HepG2 (cell line): ENCODE measurements around the gene HPCAL1. TPM values are rescaled to one million over a fixed set of nuclear protein-coding genes. Genes with fewer than 3 reads are reported as not detected.

ENCODE experiments used
- ARID4A ChIP-seq: sonication (generic); formaldehyde crosslinking; IDR thresholded peaks from 2 replicates; pipeline ENCODE4 v1.5.0; 2020; ENCODE audit warnings: mild to moderate bottlenecking, missing genetic modification reagents, borderline replicate concordance
- ARID5B ChIP-seq: IDR thresholded peaks from 2 replicates; pipeline ENCODE4 v1.4.0; 2020; ENCODE audit warnings: mild to moderate bottlenecking, missing genetic modification reagents
- ELF3 ChIP-seq: IDR thresholded peaks from 2 replicates; pipeline ENCODE4 v1.6.1; 2016; ENCODE audit warnings: missing genetic modification reagents, missing compliant biosample characterization
- EZH2 ChIP-seq: conservative IDR thresholded peaks from 2 replicates; pipeline ENCODE4 v1.6.1; 2012; ENCODE audit warnings: mild to moderate bottlenecking, low read depth, low read length, moderate library complexity
- GLMP ChIP-seq: sonication (generic); formaldehyde crosslinking; IDR thresholded peaks from 2 replicates; pipeline ENCODE4 v1.9.0; 2021; ENCODE audit warnings: missing genetic modification reagents, mild to moderate bottlenecking, borderline replicate concordance
- HMG20B ChIP-seq: conservative IDR thresholded peaks from 2 replicates; pipeline ENCODE4 v1.6.1; 2016; ENCODE audit warnings: missing genetic modification reagents, missing compliant biosample characterization
- ISL2 ChIP-seq: sonication (generic); formaldehyde crosslinking; IDR thresholded peaks from 2 replicates; pipeline ENCODE4 v1.5.0; 2020; ENCODE audit warnings: missing genetic modification reagents
- NFKB2 ChIP-seq: sonication (generic); formaldehyde crosslinking; IDR thresholded peaks from 2 replicates; pipeline ENCODE4 v1.4.0; 2020; ENCODE audit warnings: missing genetic modification reagents, borderline replicate concordance
- NR2F6 ChIP-seq, 2 experiments: IDR thresholded peaks; 2 replicates each; pipeline ENCODE4 v1.6.1; 2016; ENCODE audit warnings: antibody characterized with exemption in 1 of 2, mild to moderate bottlenecking in 1 of 2
- RFXAP ChIP-seq: sonication (generic); formaldehyde crosslinking; IDR thresholded peaks from 2 replicates; pipeline ENCODE4 v1.4.0; 2020; ENCODE audit warnings: missing genetic modification reagents, borderline replicate concordance
- THYN1 ChIP-seq: sonication (generic); formaldehyde crosslinking; IDR thresholded peaks from 2 replicates; pipeline ENCODE4 v1.8.1; 2023; ENCODE audit warnings: low read depth, mild to moderate bottlenecking, moderate library complexity, missing genetic modification reagents, borderline replicate concordance
- ZBTB10 ChIP-seq: sonication (generic); formaldehyde crosslinking; IDR thresholded peaks from 2 replicates; pipeline ENCODE4 v1.4.0; 2020; ENCODE audit warnings: missing genetic modification reagents, borderline replicate concordance
- ZFP90 ChIP-seq: sonication (generic); formaldehyde crosslinking; IDR thresholded peaks from 2 replicates; pipeline ENCODE4 v1.8.0; 2022; ENCODE audit warnings: missing genetic modification reagents, mild to moderate bottlenecking, inconsistent platforms, borderline replicate concordance
- polyA plus RNA-seq, 8 experiments: library from polyadenylated mRNA; depleted of rRNA in 3 of 8; stranded (reverse) in 7 of 8; unstranded in 1 of 8; fragments of >200 nt; fragmentation: Illumina TruSeq in 4 of 8; extraction: Trizol in 4 of 8; gene quantifications; 2 replicates each; pipeline versions ENCODE4 v1.2.1 to v1.2.3, GENCODE V29; 2011 to 2016; ENCODE audit warnings: low read depth in 4 of 8, missing spikeins in 1 of 8, mixed read lengths in 1 of 8; ENCODE audit not compliant: insufficient read depth in 1 of 8
- total RNA-seq, 5 experiments: library from RNA; depleted of rRNA; stranded (reverse); fragments of >200 nt; fragmentation: Illumina TruSeq; extraction: Trizol; gene quantifications; 2 replicates each; pipeline ENCODE4 v1.2.3, GENCODE V29; 2016; ENCODE audit warnings: low read depth in 1 of 5
- TF ChIP-seq, protein P1 (sequence below): sonication (generic); formaldehyde crosslinking; IDR thresholded peaks from 2 replicates; pipeline ENCODE4 v1.8.1; 2023; ENCODE audit warnings: missing genetic modification reagents, mild to moderate bottlenecking, borderline replicate concordance

Gene HPCAL1
- total and polyA plus RNA-seq, 2 of the 13 experiments (the other 11 are each of a cell fraction or from before 2014, with no cell fraction given): 29.5 to 29.9 TPM

GRCh38 chr2:10452312-10452711, 149.6 kb downstream of the HPCAL1 start (continued):
- TF ChIP-seq, protein P1, sequence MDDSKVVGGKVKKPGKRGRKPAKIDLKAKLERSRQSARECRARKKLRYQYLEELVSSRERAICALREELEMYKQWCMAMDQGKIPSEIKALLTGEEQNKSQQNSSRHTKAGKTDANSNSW (CRISPR knock-in tag): no peak
- peak; percentile 14; the same call in 1 of the 2 replicates for TF ChIP-seq NR2F6 (IDR thresholded peaks at IDR 0.05)
- peak; percentile 62; the same call in 1 of the 2 replicates for TF ChIP-seq NR2F6 (CRISPR knock-in tag; IDR thresholded peaks at IDR 0.05)
- peak; percentile 77 for TF ChIP-seq ELF3
- no peak for TF ChIP-seq EZH2
- no peak for TF ChIP-seq THYN1
- TF ChIP-seq GLMP: no peak
- no peak for TF ChIP-seq RFXAP (CRISPR knock-in tag)
- no peak for TF ChIP-seq NFKB2 (CRISPR knock-in tag)
- TF ChIP-seq ISL2 (CRISPR knock-in tag): no peak; the same call in 1 of the 2 replicates
- no peak for TF ChIP-seq ZFP90 (CRISPR knock-in tag)
- TF ChIP-seq HMG20B (CRISPR knock-in tag): no peak
- TF ChIP-seq ARID5B (CRISPR knock-in tag): peak; percentile 81
- TF ChIP-seq ARID4A: peak; percentile 36; the same call in 1 of the 2 replicates
- no peak for TF ChIP-seq ZBTB10 (CRISPR knock-in tag)
